DND-41 (cell line): ENCODE measurements around the gene DYRK1A.

ENCODE experiments used
- EZH2 ChIP-seq: IDR thresholded peaks from 3 replicates; pipeline ENCODE4 v1.6.1; 2012; ENCODE audit warnings: borderline replicate concordance, low read depth, mild to moderate bottlenecking, moderate library complexity, low read length, inconsistent platforms; ENCODE audit not compliant: severe bottlenecking
- TF ChIP-seq, protein P1 (sequence below): IDR thresholded peaks from 2 replicates; pipeline ENCODE4 v1.5.1; 2012; ENCODE audit warnings: borderline replicate concordance, low read length, moderate library complexity, mild to moderate bottlenecking; ENCODE audit not compliant: poor library complexity, severe bottlenecking; ENCODE audit errors: extremely low read depth

DNA sequence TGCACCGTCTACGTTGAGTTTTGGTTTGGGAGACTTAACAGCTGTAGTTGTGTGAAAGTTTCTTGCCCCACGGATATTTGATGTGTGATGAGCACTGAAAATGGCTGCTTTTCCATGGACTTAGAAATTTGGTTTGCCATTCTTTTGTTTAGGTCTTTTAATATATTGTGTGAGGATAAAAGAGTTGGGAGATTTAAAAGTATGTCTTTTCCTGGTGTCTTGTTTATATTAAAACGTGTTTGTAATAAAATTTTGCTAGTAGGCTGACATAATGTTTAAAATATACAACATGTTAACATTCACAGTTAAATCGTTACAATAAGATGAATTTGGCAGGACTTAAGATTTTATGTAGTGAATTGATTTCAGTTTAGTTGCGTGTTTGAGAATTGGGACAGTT, 106.9 kb downstream of the DYRK1A start:
- TF ChIP-seq, protein P1, sequence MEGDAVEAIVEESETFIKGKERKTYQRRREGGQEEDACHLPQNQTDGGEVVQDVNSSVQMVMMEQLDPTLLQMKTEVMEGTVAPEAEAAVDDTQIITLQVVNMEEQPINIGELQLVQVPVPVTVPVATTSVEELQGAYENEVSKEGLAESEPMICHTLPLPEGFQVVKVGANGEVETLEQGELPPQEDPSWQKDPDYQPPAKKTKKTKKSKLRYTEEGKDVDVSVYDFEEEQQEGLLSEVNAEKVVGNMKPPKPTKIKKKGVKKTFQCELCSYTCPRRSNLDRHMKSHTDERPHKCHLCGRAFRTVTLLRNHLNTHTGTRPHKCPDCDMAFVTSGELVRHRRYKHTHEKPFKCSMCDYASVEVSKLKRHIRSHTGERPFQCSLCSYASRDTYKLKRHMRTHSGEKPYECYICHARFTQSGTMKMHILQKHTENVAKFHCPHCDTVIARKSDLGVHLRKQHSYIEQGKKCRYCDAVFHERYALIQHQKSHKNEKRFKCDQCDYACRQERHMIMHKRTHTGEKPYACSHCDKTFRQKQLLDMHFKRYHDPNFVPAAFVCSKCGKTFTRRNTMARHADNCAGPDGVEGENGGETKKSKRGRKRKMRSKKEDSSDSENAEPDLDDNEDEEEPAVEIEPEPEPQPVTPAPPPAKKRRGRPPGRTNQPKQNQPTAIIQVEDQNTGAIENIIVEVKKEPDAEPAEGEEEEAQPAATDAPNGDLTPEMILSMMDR, result no peak
- TF ChIP-seq EZH2, result no peak
